DOHH2 (cell line): ENCODE data around the gene MAPKAPK2.

Experiments used
- CTCF ChIP-seq: fragments of 200-600 bp; sonication (generic); IDR thresholded peaks from one replicate; pipeline ENCODE4 v1.5.1; 2014; ENCODE audit warnings: antibody characterized with exemption, mild to moderate bottlenecking, low read depth, low read length; ENCODE audit not compliant: poor library complexity, severe bottlenecking
- EZH2phosphoT487 ChIP-seq: fragments of 200-600 bp; sonication (generic); IDR thresholded peaks from 2 replicates; pipeline ENCODE4 v1.6.1; 2017; ENCODE audit warnings: borderline replicate concordance, mild to moderate bottlenecking, antibody characterized with exemption, low read length, moderate library complexity, mixed read lengths

- TF ChIP-seq CTCF (no peak), EZH2phosphoT487 (no peak)
Observed at GRCh38 chr1:206687251-206687914, 2.7 kb downstream of the MAPKAPK2 start.
